Activated CD4-positive, CD25-positive, alpha-beta regulatory T cell treated with anti-CD3 and anti-CD28 coated beads, Interleukin-2, amount 50 U/mL, for 72 hours (primary cell): ENCODE measurements around the gene LARP1.

Source experiments
- DNase-seq: peaks from one replicate; pipeline ENCODE4 v3.0.0; 2021

LARP1 gene

GRCh38 chr5:154762700-154763099 is 7.5 kb downstream of the LARP1 start:
- no peak for DNase-seq

DNA sequence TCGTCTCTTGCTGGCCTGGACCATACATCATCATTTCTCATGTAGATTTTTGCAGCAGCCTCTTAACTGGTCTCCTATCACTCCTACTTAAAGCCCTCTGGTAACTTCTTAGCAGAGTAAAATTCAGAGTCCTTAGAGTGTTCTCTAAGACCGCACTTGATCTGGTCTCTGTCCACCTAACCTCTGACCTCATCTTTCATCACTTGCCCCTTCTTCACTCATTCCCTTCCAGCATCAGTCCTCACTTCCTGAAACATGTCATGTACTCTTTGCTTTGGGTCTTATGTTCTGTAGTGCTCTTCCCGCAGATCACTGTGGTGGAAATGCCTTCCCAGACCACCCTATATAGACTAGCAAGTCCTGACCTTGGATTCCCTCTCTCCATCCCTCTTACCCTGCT is 9.8 kb downstream of the LARP1 start:
- DNase-seq: no peak

- no peak for DNase-seq
Observed at GRCh38 chr5:154765396-154765925, 10.3 kb downstream of the LARP1 start.

- DNase-seq: no peak
Observed at GRCh38 chr5:154766558-154767281, 11.5 kb downstream of the LARP1 start.

GRCh38 chr5:154767576-154767975 is 12.4 kb downstream of the LARP1 start:
- no peak for DNase-seq

DNA sequence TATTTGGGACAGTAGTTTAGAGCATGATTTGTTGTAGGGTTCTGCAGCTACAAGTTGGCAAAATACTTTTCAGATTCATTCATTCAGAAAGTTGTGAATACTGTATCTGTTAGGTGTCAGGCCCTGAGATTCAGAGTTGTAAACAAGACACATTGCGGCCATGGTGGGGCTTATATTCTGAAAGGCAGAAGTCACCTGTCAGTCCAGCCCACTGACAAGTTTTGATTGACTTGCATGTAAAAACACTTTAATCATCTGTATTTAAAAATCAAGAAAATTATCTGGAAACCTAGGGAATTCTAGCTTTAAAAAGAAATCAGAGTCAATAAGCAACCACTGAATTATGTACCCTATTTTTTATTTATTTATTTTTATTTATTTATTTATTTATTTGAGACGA is 13.0 kb downstream of the LARP1 start:
- no peak for DNase-seq

GRCh38 chr5:154770111-154770510 is 14.9 kb downstream of the LARP1 start:
- DNase-seq: no peak

DNA sequence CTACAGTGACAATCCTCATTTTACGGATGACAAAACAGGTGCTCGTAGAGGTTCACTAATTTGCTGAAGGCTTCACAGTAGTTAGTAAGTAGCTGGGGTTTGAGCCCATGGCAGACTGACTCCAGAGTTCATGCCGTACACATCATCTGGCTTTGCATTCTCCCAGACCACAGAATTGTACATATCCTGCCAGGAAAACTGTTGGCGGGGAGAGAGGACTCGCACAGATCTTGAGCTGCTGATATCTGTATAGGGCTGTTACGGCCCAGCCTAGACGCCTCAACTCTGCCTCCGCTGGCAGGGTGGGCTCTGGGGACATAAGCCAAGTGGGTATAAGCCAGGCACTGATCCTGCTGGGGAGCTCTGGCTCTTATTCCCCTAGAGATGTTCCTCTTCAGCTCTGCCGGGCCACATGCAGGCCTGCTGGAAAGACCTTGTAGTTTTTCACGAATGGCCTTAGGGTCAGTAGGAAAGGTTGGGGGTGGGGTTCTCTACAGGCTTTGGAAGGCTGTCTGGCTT is 16.3 kb downstream of the LARP1 start:
- DNase-seq: no peak

DNA sequence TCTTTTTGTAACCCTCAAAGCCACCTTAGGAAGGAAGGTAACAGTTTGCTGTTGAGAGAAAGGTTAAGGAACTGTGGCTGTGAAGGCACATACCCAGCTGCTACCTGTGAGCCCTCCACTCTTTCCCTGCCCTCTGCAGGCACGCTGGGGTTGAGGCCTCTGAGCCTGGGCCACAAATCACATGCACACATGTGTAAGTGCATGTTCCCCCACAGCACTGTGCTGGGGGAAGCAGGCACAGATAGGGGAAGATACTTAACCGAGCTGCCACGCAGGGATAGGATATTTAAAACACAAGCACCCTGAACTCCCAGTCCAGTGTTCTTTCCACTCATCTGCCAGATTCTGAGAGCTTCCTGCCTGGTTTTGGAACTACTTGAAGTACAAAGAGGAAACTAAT is 18.1 kb downstream of the LARP1 start:
- no peak for DNase-seq

GRCh38 chr5:154776167-154776566 is 21.0 kb downstream of the LARP1 start:
- DNase-seq: no peak

DNA sequence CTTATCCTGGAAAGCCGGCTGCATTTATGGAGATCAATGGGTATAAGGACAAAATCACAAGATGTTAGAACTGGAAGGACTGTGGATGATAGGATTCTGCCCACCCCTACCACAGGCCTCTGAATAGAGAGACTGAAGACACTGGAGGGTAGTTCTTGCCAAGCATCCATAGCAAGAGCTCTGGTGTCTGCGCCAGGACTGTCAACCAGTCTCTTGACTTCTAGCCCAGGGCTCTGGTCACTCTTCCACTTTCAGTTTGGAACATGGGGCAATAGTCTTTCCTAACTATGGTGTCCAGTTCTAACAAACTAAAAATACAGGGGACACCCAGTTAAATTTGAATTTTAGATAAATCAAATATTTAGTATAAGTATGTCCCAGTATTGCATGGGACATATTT is 23.4 kb downstream of the LARP1 start:
- DNase-seq: no peak

DNA sequence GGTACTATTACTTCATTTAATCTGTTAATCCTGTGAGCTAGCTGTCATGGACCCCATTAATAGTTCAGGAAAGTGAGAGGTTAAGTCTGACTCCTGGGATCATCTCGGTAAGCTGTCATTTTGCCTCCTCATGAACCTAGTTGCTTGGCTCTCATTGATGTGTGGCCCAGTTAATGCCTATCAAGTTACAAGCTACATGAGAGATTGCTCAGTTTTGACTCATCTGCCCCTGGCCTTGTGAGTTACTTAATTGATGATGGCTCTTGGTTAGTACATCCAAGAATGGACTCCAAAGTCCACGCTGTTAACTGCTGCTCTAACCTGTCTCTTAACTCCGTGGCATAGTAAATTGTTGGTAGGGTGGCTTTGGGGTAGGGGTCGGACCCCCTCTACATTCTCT is 23.9 kb downstream of the LARP1 start:
- DNase-seq: no peak

DNA sequence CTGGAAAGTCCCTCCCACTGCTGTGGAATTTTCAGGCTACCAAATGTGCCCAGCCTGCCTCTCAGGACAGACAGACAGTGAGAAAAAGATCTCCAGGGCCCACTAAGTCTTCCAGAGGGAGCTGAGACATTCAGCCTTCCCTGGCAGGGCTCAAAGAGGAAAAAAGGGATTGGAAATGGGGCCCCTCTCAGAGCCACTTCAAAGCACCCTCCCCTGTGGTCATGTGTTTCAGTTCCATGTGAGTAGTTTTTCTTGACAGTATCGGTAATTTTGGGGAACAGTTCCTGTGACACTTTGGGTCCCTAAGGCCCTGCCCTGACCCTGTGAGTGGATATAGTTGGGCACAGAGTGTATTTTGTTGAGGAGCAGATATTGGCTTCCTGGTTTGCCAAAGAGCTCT is 25.0 kb downstream of the LARP1 start:
- no peak for DNase-seq

DNA sequence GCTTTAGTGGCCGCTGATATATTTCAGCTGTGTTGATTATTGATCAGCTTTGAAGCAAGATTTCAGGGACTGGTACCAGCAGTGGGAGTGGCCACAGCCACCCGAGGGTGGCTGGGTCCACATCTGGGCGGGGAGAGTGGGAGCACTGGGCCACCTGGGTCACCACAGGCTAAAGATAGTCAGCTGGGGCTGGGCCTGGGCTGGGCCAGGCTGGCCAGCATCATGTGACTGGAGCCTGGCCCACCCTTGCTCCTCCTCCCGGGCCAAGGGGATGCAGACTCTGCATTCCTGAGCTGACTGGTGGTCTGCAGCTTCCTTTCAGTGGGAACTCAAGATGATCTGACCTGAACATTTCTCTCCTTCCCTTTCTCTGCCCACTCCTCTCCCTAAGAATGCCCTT is 27.1 kb downstream of the LARP1 start:
- DNase-seq: no peak

DNA sequence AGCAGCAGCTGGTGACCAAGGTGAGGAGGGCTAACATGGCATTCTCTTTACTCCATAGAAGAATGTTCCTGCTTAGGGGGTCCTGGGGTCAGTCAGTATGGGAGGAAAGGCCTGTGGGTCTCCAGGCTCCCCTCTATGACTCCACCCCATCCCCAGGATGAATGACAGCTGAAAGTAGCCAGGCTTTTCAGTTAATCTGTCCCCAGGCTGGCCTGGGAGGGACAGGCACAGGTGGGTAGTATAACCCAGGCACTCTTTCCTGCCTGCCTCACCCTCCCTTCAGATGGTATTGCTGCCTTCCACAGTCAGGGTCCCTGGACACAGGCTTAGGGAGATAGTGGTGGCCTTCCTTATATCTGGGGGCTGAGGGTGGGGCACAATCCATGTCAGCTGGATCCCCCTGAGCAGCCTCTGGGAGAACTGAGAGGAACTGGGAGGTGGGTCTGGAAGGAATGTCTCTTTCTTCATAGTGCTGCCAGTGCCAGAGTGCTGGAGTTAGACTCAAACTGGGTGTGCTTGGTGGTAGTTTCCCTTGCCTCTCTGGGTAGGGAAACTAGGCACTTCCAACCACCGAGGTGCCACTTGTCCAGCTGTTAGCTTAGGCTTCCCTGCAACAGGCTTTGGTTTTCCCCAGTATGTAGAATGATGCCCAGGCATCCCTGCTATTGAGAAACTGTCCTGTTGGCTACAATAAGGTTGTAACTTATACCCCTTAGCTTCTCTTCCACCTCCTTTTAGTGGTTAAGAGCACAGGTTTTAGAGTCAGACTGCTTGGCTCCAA is 27.8 kb downstream of the LARP1 start:
- DNase-seq: no peak

DNA sequence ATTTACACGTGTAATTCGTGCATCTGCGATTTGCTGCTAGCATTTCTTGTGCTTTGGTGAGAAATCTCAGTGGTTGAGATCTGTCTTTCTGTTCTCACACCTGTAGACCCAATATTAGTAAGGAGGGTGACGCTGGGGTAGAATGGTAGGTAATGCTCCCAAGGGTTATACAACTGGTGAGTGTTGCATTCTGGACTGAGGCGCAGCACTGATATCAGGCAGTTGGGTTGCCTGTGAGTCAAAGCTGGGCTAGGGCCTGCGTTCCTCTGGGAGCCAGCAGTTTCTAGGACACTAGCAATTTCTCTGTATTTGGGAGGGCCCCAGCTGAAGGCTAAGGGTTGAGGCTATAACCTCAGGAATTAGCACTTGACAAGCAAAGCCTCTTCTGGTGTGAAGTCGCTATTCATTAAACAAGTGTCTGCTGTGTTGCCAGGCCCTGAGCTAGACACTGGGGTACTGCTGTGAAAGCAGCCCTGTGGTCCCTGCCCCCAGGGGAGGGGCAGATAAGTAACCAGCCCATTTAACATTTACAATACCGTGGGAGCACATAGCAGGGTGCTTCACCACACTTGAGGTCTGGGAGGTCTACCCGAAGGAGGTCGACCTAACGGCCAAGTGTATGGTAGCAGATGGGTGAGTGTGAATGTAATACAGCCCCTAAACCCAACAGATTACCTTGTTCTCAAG is 28.7 kb downstream of the LARP1 start:
- no peak for DNase-seq

DNA sequence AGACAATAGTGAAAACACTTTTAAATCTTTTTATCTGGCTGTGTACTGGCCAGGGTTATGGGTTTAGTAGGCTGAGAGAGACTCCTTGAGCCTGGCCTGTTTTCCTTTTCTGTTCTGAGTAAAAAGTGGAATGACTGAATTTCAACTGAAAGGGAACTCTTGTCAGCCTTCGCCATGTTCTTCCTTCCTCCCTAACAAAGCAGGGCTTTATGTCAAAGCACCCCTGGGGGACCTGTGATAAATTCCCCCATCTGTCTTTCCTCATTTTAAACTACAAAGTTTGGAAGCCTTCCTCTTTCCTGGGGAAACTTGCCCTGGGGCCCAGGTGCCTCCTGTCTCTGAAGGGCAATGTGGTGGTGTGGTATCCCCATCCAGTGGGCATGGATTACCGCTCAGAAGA is 29.7 kb downstream of the LARP1 start:
- no peak for DNase-seq

DNA sequence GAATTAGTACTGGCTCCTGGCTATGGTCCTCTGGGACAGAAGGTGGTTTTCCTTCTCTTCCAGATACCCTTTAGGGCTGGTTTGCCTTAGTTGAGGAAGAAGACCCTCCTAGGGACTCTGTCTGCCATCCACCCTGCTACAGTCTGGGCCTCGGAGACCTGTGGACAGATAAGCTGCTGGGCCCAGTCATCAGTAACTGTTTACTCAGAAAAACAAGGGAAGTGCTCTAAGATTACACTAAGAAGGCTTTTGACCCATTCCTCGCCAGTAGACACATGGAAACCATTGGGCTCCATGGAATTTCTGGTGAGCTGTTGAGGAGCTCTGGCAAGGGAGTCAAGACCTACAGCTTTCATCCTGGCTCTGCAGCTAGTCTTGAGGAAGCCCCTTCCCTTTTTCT is 31.2 kb downstream of the LARP1 start:
- no peak for DNase-seq

GRCh38 chr5:154788212-154788611 is 33.0 kb downstream of the LARP1 start:
- DNase-seq: no peak

- DNase-seq: no peak
Observed at GRCh38 chr5:154791535-154791934, 36.4 kb downstream of the LARP1 start.

DNA sequence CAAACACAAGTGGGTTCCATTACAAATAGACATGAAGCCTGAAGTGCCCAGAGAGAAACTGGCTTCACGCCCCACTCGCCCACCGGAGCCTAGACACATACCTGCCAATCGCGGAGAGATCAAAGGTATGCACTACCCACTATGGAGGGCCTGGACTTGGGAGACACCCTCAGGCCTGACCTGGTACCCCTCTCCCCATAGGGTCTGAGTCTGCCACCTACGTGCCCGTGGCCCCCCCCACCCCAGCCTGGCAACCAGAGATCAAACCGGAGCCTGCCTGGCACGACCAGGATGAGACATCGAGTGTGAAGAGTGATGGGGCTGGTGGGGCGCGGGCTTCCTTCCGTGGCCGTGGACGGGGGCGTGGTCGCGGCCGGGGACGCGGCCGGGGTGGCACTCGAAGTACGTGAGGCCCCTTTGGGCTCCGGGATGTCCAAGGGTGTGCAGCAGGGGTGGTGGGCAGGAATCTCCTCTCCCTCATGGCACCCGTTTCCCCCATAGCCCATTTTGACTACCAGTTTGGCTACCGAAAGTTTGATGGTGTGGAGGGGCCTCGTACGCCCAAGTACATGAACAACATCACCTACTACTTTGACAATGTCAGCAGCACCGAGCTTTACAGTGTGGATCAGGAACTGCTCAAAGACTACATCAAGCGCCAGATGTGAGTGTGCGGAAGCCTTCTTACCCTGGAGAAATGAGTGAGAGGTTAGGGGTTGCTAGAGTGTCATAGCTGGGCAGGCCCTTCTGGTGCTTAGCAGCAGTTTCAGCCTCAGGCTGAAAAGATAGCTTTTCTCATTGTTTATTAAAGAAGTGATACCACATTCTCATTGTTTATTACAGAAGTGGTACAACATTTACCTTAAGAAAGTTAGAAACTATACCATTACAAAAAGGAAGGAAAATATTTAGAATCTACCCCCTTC is 38.7 kb downstream of the LARP1 start:
- DNase-seq: no peak

- no peak for DNase-seq
Observed at GRCh38 chr5:154794525-154795234, 39.5 kb downstream of the LARP1 start.
